A549 (cell line): ENCODE data around the gene GAREM1. TPM values are rescaled to one million over a fixed set of nuclear protein-coding genes. Genes with fewer than 3 reads are reported as not detected.

Experiments used
- ATAC-seq, 2 experiments: fragments of 200-7000 bp in 1 of 2; fragments of >200 bp in 1 of 2; cut with Nextera tagmentation in 1 of 2; cut with Tn5 transposase in 1 of 2; 3 replicates each; pipeline versions ENCODE4 v1.8.0 to v1.9.1; 2018 to 2020; ENCODE audit warnings: mild to moderate bottlenecking in 1 of 2, moderate library complexity in 1 of 2
- CTCF ChIA-PET: fragments of 300-600 bp; sonication (Branson Sonifier 250); formaldehyde crosslinking; extraction: SDS; loops from one replicate; lab custom pipeline; 2021; ENCODE audit warnings: antibody characterized with exemption, inconsistent platforms; lab: Yijun Ruan, JAX
- POLR2A ChIA-PET: fragments of 350-600 bp; formaldehyde crosslinking; extraction: SDS; loops from one replicate; lab custom pipeline; 2021; ENCODE audit warnings: antibody characterized with exemption, inconsistent platforms; lab: Yijun Ruan, JAX
- DNase-seq, 2 experiments: peaks; one replicate each; pipeline versions ENCODE4 v3.0.0 to v3.0.0-alpha.2; 2011 to 2016; ENCODE audit warnings: low read depth in 1 of 2, low spot score in 1 of 2
- FAIRE-seq: peaks from 2 replicates; lab custom pipeline; 2011; peaks lifted over from hg19 to GRCh38; lab: Jason Lieb, UNC
- H3K27ac ChIP-seq, 2 experiments: fragments of >200 bp; sonication (Bioruptor Twin); formaldehyde crosslinking; 3 replicates each; pipeline ENCODE4 v1.5.1; 2016 to 2017
- H3K4me1 ChIP-seq: fragments of >200 bp; sonication (Bioruptor Twin); formaldehyde crosslinking; 3 replicates; pipeline ENCODE4 v1.6.1; 2016
- H3K4me2 ChIP-seq: fragments of >200 bp; sonication (Bioruptor Twin); formaldehyde crosslinking; 3 replicates; pipeline ENCODE4 v1.6.1; 2016
- H3K4me3 ChIP-seq: fragments of >200 bp; sonication (Bioruptor Twin); formaldehyde crosslinking; 3 replicates; pipeline ENCODE4 v1.5.1; 2016
- H3K9me3 ChIP-seq: fragments of >200 bp; sonication (Bioruptor Twin); formaldehyde crosslinking; 3 replicates; pipeline ENCODE4 v1.6.1; 2016
- CBX8 ChIP-seq: fragments of 200-600 bp; sonication (generic); IDR thresholded peaks from 2 replicates; pipeline ENCODE4 v1.6.1; 2016
- CHD2 ChIP-seq: fragments of 150-350 bp; IDR thresholded peaks from 2 replicates; pipeline ENCODE4 v1.6.1; 2014; ENCODE audit warnings: low read length; ENCODE audit not compliant: partially characterized antibody
- ESRRA ChIP-seq: fragments of 150-350 bp; IDR thresholded peaks from 2 replicates; pipeline ENCODE4 v1.6.1; 2014; ENCODE audit warnings: mild to moderate bottlenecking, low read length, borderline replicate concordance
- GATA3 ChIP-seq: IDR thresholded peaks from 2 replicates; pipeline ENCODE4 v1.6.1; 2012; ENCODE audit warnings: borderline replicate concordance
- HMGXB4 ChIP-seq: fragments of 250-450 bp; sonication (Bioruptor Pico); IDR thresholded peaks from 2 replicates; pipeline ENCODE4 v1.5.0; 2021; ENCODE audit warnings: mild to moderate bottlenecking, moderate library complexity, borderline replicate concordance
- HOXA7 ChIP-seq: fragments of 250-450 bp; sonication (Bioruptor Pico); IDR thresholded peaks from 2 replicates; pipeline ENCODE4 v1.5.0; 2020; ENCODE audit warnings: mild to moderate bottlenecking, moderate library complexity
- HOXB5 ChIP-seq: fragments of 250-450 bp; sonication (Bioruptor Pico); IDR thresholded peaks from 2 replicates; pipeline ENCODE4 v1.5.0; 2020; ENCODE audit warnings: mild to moderate bottlenecking, moderate library complexity
- JUNB ChIP-seq: fragments of >200 bp; sonication (Bioruptor Twin); formaldehyde crosslinking; IDR thresholded peaks from 2 replicates; pipeline ENCODE4 v1.6.1; 2016
- KDM1A ChIP-seq: fragments of 200-600 bp; sonication (generic); IDR thresholded peaks from 2 replicates; pipeline ENCODE4 v1.6.1; 2016; ENCODE audit warnings: low read depth, mild to moderate bottlenecking
- KDM5A ChIP-seq: fragments of 200-600 bp; sonication (generic); IDR thresholded peaks from 2 replicates; pipeline ENCODE4 v1.6.1; 2016; ENCODE audit warnings: antibody characterized with exemption, mild to moderate bottlenecking
- MYC ChIP-seq: IDR thresholded peaks from 2 replicates; pipeline ENCODE4 v1.6.1; 2012; ENCODE audit warnings: mild to moderate bottlenecking, inconsistent platforms, low read length, improper control_type of control experiment, borderline replicate concordance
- PBX3 ChIP-seq: IDR thresholded peaks from 2 replicates; pipeline ENCODE4 v1.6.1; 2012
- POLR2A ChIP-seq: IDR thresholded peaks from 2 replicates; pipeline ENCODE4 v1.6.1; 2012; ENCODE audit warnings: mild to moderate bottlenecking, low read length
- RARB ChIP-seq: fragments of 250-450 bp; sonication (Bioruptor Pico); IDR thresholded peaks from 2 replicates; pipeline ENCODE4 v1.8.0; 2021; ENCODE audit warnings: mild to moderate bottlenecking, moderate library complexity
- RCOR1 ChIP-seq: fragments of 150-350 bp; IDR thresholded peaks from 2 replicates; pipeline ENCODE4 v1.6.1; 2014; ENCODE audit warnings: antibody characterized with exemption, low read length, low read depth
- RFX5 ChIP-seq: fragments of 450-650 bp; IDR thresholded peaks from 2 replicates; pipeline ENCODE4 v1.7.1; 2014; ENCODE audit warnings: antibody characterized with exemption, mild to moderate bottlenecking, moderate library complexity
- SREBF2 ChIP-seq: fragments of 450-650 bp; IDR thresholded peaks from 2 replicates; pipeline ENCODE4 v1.6.1; 2014; ENCODE audit warnings: mild to moderate bottlenecking, moderate library complexity
- ZNF302 ChIP-seq: fragments of 250-450 bp; sonication (Bioruptor Pico); IDR thresholded peaks from 2 replicates; pipeline ENCODE4 v1.9.0; 2021; ENCODE audit warnings: inconsistent platforms, mild to moderate bottlenecking, moderate library complexity
- WGBS: methylation state at CpG from one replicate; pipeline ENCODE4 v1.1.6; 2017; ENCODE audit errors: missing lambda C conversion rate; 5-methylcytosine and 5-hydroxymethylcytosine counted together
- polyA plus RNA-seq, 4 experiments: library from polyadenylated mRNA; depleted of rRNA in 3 of 4; stranded (reverse); fragments of >200 nt; fragmentation: RNase III in 1 of 4; extraction: RNeasy Plus Mini Kit Qiagen cat#74134 plus additional on column Dnase treatment in 1 of 4; gene quantifications; 2 replicates in 3 of 4; 3 replicates in 1 of 4; pipeline ENCODE4 v1.2.3, GENCODE V29; 2011 to 2017
- TF ChIP-seq, protein P1 (sequence below): fragments of 200-600 bp; sonication (generic); IDR thresholded peaks from 2 replicates; pipeline ENCODE4 v1.6.1; 2016; ENCODE audit warnings: antibody characterized with exemption, mild to moderate bottlenecking, moderate library complexity
- TF ChIP-seq, protein P2 (sequence below): fragments of >200 bp; sonication (Bioruptor Twin); formaldehyde crosslinking; IDR thresholded peaks from 3 replicates; pipeline ENCODE4 v1.6.1; 2016
- TF ChIP-seq, protein P3 (sequence below): fragments of >200 bp; sonication (Bioruptor Twin); formaldehyde crosslinking; IDR thresholded peaks from 3 replicates; pipeline ENCODE4 v1.5.1; 2016

Gene GAREM1
- polyA plus RNA-seq, 2 of the 4 experiments (the other 2 are of a cell fraction): 1.3 to 5.0 TPM

DNA sequence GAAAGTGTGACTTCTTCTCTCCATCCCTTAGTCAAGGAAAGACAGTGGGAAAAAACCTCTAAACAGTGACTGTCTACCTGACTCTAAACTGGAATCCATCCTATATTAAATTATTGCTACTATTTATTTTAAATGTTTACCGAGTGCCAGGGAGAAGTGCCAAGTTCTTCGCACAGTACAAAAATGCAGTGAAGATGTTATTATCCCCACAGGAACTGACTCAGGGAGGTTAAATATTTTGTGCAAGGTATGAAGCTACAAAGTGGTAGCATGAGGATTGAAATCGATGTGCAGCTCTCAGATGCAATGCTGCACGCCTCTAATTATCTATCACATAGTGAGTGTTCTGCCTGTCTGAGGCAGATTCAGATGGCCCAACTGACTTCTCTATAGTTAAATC lies 189.8 kb downstream of the GAREM1 start:
- Histone ChIP-seq H3K4me1 (peaks cover 10% of the 10 kb centered on the region), H3K4me3 (no peak overlapping the region), H3K4me2 (peak overlapping the region; percentile 50), H3K27ac (no peak overlapping the region), H3K9me3 (no peaks in the 10 kb centered on the region)
- 31% methylated on average over 4 of the region's 4 CpGs for WGBS
- DNase-seq: no peak
- no peak for FAIRE-seq
- CTCF ChIA-PET: interaction anchor here (1.3 to 2.2 kb wide), 3 partner anchors 9 to 266 kb away, joined by 4 to 8 read pairs (median 6); no protein-coding TSS in a partner anchor
- no peak for ATAC-seq
- POLR2A ChIA-PET: no interaction called here
- TF ChIP-seq MYC (no peak), HMGXB4 (CRISPR knock-in tag) (no peak), CHD2 (no peak), HOXB5 (CRISPR knock-in tag) (no peak), RARB (CRISPR knock-in tag) (no peak), SREBF2 (no peak), GATA3 (no peak), HOXA7 (CRISPR knock-in tag) (no peak), PBX3 (no peak), KDM1A (no peak)
- TF ChIP-seq, protein P1, sequence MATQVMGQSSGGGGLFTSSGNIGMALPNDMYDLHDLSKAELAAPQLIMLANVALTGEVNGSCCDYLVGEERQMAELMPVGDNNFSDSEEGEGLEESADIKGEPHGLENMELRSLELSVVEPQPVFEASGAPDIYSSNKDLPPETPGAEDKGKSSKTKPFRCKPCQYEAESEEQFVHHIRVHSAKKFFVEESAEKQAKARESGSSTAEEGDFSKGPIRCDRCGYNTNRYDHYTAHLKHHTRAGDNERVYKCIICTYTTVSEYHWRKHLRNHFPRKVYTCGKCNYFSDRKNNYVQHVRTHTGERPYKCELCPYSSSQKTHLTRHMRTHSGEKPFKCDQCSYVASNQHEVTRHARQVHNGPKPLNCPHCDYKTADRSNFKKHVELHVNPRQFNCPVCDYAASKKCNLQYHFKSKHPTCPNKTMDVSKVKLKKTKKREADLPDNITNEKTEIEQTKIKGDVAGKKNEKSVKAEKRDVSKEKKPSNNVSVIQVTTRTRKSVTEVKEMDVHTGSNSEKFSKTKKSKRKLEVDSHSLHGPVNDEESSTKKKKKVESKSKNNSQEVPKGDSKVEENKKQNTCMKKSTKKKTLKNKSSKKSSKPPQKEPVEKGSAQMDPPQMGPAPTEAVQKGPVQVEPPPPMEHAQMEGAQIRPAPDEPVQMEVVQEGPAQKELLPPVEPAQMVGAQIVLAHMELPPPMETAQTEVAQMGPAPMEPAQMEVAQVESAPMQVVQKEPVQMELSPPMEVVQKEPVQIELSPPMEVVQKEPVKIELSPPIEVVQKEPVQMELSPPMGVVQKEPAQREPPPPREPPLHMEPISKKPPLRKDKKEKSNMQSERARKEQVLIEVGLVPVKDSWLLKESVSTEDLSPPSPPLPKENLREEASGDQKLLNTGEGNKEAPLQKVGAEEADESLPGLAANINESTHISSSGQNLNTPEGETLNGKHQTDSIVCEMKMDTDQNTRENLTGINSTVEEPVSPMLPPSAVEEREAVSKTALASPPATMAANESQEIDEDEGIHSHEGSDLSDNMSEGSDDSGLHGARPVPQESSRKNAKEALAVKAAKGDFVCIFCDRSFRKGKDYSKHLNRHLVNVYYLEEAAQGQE: no peak
- TF ChIP-seq, protein P2, sequence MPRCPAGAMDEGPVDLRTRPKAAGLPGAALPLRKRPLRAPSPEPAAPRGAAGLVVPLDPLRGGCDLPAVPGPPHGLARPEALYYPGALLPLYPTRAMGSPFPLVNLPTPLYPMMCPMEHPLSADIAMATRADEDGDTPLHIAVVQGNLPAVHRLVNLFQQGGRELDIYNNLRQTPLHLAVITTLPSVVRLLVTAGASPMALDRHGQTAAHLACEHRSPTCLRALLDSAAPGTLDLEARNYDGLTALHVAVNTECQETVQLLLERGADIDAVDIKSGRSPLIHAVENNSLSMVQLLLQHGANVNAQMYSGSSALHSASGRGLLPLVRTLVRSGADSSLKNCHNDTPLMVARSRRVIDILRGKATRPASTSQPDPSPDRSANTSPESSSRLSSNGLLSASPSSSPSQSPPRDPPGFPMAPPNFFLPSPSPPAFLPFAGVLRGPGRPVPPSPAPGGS: no peak

GRCh38 chr18:32280188-32280783 lies 190.4 kb downstream of the GAREM1 start:
- ChIA-PET POLR2A (no interaction called here), CTCF (interaction anchor here (1.3 to 2.2 kb wide), 3 partner anchors 8 to 267 kb away, joined by 4 to 8 read pairs (median 6); no protein-coding TSS in a partner anchor)
- DNase-seq (no peak), ATAC-seq (no peak), FAIRE-seq (no peak)
- WGBS: 68% methylated on average over 4 of the region's 4 CpGs
- peak overlapping the region; percentile 50 for H3K4me2 ChIP-seq
- H3K27ac ChIP-seq: no peak overlapping the region
- peaks cover 10% of the 10 kb centered on the region for H3K4me1 ChIP-seq
- no peaks in the 10 kb centered on the region for H3K9me3 ChIP-seq
- no peak overlapping the region for H3K4me3 ChIP-seq
- TF ChIP-seq, protein P1: no peak
- TF ChIP-seq ESRRA: no peak
- no peak for TF ChIP-seq RFX5
- TF ChIP-seq JUNB: no peak
- no peak for TF ChIP-seq POLR2A
- TF ChIP-seq SREBF2: no peak
- no peak for TF ChIP-seq ZNF302 (CRISPR knock-in tag)
- TF ChIP-seq CBX8: no peak
- TF ChIP-seq, protein P2: no peak
- TF ChIP-seq, protein P3, sequence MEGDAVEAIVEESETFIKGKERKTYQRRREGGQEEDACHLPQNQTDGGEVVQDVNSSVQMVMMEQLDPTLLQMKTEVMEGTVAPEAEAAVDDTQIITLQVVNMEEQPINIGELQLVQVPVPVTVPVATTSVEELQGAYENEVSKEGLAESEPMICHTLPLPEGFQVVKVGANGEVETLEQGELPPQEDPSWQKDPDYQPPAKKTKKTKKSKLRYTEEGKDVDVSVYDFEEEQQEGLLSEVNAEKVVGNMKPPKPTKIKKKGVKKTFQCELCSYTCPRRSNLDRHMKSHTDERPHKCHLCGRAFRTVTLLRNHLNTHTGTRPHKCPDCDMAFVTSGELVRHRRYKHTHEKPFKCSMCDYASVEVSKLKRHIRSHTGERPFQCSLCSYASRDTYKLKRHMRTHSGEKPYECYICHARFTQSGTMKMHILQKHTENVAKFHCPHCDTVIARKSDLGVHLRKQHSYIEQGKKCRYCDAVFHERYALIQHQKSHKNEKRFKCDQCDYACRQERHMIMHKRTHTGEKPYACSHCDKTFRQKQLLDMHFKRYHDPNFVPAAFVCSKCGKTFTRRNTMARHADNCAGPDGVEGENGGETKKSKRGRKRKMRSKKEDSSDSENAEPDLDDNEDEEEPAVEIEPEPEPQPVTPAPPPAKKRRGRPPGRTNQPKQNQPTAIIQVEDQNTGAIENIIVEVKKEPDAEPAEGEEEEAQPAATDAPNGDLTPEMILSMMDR: no peak
- TF ChIP-seq RCOR1: no peak
- TF ChIP-seq KDM5A: no peak
